HG02623 (cell line): ENCODE results near the gene OR4D1.
"Not testable (repeated sequence)": the region's sequence is repeated elsewhere in the genome, so short reads cannot be mapped to it uniquely, and the experiment has no call there.

Experiments
- ATAC-seq: cut with Tn5 transposase; IDR thresholded peaks from one replicate; pipeline ENCODE4 v1.9.1; 2021; ENCODE audit warnings: moderate library complexity; ENCODE audit not compliant: unreplicated experiment

The OR4D1 gene

DNA sequence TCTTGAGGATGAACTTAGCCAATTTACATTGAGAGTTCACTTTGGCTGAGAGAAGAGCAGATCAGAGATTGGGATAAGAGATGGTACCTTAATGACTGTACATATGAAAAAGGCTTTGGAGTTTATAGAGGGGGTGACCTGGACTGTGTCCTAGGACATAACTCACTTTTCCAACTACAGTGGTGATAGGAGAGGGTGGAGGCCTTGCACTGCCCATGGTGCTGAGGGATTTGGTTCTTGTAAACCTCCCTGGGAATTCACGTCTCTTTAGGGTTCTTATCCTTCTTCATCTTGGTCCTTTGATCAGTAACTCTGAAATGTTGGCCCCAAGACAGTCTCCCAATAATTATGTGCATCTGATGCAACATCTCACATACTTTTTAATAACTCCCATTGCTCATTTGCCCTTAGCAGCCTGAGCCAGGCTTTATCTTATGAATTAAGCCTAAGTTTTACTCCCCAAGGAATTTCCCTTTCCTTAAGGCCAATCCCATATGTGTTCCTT is at the start of gene OR4D1:
Gene OR4D1, plus strand, starts transcription at position 455 of the 505 bp plus-strand sequence. CDS start 6,770 bp downstream, outside the sequence.
- ATAC-seq: no peak

DNA sequence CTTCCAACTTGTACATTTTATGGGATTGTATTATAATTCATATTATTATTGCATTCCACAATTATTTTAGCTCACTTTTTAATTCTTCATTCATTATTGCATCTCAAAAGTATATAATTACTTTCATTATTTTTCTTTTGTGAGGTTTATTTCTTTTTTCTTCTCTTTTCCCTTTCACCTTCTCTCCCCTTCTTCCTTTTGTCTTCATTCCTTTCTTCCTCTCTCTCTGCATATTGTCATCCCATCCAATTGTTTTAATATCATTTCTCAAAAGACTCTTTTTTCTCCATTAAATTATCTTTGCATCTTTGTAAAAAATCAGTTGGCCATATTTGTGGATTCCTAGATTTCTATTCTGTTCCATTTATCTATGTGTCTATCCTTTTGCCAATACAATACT is 47.7 kb upstream of the OR4D1 start:
- ATAC-seq: no peak

DNA sequence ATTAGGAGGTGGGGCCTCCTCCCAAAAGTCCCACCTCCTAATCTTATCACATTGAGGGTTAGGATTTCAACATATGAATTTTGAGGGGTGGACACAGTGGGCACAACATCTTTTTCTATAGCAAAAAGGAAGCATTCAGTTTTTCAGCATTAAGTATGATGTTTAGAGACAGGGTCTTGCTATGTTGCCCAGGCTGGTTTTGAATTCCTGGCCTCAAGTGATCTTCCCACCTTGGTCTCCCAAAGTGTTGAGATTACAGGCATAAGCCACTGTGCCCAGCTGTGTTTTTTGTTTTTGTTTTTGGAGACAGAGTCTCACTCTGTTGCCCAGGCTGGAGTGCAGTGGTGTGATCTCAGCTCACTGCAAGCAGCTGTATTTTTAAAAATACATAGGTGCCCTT is 46.3 kb upstream of the OR4D1 start:
- ATAC-seq: not testable (repeated sequence)

DNA sequence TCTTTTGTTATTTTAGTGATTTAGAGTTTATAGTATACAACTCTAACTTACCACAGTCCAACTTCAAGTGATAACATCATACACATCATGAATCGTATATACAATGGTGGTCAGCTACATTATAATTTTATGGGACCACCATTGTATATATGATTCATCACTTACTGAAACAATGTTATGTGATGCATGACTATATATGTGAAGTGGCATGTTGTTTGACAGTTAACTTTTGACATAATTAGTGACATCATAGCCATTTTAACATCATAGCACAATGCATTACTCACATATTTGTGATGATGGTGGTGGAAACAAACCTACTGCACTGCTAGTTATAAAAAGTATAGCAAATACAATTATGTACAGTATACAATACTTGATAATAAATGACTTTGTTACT is 43.1 kb upstream of the OR4D1 start:
- no peak for ATAC-seq

DNA sequence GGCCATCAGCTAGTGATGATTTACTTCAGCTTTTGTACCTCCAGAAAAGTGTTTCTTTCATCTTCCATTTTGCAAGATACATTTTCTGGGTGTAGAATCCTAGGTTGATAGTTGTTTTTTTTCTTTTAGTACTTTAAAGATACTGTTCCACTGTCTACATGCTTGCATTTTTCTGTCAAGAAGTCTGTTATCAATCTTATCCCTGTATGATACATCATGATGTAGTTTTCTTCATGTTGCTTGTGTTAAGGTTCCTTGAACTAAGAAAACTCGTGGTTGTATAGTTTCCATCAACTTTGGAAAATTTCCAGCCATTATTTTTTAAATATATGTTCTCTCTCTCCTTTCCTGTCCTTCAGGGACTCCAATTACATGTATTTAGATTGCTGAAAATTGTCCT is 40.9 kb upstream of the OR4D1 start:
- no peak for ATAC-seq

DNA sequence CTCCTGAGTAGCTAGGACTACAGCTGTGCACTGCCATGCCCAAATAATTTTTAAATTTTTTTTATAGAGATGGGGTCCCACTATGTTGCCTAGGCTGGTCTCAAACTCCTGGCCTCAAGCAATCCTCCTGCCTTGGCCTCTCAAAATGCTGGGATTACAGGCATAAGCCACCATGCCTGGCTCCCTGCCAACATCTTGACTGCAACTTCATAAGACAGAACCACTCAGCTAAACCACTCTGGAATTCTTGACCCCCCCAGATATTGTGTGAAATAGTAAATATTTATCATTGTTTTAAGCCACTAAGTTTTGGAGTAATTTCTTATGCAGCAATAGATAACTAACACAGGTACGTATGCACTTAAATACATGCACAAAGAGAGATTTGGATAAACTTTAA is 39.0 kb upstream of the OR4D1 start:
- no peak for ATAC-seq

DNA sequence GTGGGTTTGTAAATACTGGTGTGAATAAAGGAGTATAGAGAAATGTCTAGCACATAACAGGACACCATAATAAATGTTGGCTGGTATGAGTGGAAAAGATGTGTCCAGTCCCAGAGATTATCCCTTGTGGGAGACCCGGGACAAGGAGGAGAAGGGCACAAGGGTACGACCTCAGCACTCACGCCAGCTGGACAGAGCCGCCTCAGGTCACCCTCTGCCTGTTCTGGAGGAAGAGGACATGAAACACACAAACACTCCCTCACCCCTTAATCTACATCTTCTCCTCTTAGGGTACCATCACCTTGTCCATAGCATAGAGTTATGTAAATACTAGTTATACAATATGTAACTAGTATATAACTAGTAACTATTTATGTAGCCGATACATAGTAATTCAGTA is 38.2 kb upstream of the OR4D1 start:
- ATAC-seq: no peak

DNA sequence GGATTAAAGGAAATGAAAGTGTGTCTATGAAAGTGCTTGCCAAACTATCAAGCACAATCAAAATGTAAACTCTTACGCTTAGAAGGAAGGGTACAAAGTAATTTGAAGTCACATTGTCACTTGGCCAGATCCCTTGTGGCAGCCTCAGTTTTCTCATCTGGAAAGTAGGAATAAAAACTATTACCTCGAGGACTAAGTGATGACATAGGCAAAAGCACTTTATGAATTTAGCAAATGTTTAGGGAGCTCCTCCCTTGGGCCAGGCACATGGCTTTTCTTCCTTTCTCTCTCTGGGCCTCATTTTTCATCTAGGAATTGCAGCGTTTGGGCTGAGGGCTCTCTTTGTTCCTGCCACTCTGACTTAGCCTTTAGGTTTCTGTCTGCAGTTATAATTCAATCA is 36.5 kb upstream of the OR4D1 start:
- no peak for ATAC-seq

DNA sequence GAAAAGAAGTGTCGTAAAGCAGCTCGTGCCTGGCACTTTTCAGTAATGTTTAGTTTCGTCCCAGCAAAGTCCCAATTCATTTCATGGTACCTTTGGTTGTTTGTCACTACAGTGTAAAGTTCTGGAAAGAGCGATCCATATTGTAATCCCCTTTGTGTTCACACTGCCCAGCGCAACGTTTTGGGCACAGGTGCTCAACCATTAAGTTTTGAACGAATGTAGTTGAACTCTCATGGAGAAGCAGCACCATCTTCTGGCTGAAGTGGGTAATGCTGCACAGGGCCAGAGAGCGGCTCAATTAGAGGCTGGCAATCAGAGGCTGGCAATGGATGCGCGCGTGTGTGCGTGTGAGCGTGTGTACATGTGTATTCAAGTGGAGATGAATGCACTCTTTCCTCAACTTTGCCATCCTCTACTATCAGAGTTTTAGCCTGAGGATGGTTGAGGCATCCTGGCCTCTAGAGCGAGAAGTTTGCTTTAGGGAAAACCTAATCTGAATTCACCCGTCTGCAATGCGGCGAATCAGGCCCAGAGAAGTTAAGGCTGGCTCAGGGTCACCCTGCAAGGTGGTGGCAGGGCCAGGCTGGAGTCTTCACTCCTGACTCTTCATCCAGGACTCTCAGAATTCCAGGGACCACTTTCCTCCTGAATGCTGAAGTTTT is 35.1 kb upstream of the OR4D1 start:
- ATAC-seq: no peak

DNA sequence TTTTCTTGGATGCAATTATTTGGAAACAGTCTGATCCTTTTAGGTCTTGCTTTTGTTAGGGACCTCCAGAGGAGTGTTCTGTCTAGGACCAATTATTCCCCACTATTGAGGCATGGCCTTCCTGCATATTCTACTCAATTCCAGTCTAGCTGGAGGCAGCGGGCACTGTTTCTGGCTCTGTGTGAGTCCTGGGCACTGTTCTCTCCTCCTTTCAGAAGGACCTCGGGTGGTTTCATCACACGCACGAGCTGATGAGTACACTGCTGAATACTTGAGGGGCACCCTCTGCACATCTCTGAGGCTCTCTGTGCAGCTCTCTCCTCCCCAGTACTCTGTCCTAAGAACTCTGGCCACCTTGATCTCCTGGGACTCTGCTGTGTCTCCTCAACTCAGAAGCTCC is 34.2 kb upstream of the OR4D1 start:
- no peak for ATAC-seq

DNA sequence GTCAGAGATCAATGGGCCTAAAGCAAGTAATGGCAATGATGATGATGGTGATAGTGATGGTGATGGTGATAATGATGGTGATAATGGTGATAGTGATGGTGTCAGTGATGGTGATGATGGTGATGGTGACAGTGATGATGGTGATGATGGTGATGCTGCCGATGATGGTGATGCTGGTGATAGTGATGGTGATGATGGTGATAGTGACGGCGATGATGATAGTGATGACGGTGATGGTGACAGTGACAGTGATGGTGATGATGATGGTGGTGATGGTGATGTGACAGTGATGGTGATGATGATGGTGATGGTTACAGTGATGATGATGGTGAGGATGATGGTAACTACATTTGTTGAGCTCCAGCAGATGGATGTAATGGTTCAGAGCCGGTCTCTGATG is 30.8 kb upstream of the OR4D1 start:
- ATAC-seq: no peak

DNA sequence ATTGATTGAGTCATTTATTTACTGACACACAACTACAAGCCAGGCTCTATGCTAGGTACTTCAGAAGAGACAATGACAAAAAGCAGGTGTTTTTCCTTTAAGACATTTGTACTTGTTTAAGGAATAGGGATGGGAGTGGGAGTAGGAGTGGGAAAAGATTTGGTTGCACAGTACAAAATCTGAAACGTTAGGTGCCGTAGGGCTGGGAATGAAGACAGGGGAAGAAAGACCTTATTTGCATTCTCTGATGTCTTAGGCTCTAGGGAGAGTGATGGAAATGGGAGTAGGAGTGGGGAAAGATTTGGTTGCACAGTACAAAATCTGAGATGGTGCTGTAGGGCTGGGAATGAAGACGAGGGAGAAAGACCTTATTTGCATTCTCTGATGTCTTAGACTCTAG is 28.7 kb upstream of the OR4D1 start:
- ATAC-seq: no peak

DNA sequence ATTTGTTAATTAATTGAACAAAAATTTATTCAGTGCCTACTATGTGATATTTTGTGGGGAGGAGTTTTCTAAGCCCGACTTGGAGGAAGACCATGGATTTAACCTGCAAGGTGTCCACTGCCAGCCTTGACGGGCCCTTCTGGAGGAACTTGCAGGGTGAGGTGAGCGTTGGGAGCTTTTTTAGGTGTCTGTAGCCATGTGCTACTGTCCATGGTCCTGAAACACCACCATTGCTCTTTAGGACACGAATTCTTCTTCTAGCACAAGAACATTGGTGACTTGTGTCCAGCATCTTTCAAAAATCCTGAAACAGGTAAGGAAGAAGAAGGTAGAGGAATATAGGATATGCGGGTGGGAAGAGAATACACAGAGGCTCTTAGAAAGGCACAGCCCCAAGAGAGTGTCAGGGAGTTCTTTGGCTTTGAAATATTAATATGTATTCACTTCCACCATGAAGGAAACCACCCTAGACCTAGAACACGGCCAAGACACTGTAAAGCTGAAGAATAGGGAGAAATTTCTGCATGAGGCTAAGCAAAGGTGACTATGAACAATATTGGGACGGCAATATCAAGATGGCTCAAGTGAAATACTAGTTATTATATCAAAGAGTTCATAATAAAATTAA is 27.9 kb upstream of the OR4D1 start:
- ATAC-seq: no peak

DNA sequence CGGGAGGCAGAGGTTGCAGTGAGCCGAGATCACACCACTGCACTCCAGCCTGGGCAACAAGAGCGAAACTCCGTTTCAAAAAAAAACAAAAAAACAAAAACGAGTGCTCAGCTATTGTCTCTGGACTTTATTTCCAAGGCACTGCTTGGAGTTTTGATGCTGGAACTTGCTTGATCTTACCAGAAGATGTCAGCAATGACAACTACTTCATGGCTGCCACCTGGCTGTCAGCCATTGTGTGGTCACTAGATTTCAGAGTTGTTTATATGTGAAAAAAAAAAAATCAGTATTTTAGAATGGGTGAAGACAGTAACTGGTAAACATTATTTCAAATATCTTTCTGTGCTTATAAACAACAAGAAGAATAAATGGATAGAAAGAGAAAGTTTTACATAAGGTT is 26.3 kb upstream of the OR4D1 start:
- ATAC-seq: no peak

DNA sequence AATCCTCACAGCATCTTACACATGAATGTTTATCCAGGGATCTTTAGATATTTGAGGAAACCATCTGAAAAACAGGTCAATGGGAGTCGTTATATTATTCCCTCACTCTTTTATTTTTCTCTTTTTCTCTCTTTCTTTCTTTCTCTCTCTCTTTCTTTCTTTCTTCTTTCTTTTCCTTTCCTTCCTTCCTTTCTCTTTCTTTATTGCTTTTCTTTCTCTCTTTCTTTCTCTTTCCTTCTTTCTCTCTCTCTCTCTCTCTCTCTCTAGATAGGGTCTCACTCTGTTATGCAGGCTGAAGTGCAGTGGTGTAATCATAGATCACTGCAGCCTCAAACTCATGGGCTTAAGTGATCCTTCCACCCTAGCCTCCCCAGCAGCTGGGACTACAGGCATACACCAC is 20.3 kb upstream of the OR4D1 start:
- no peak for ATAC-seq

DNA sequence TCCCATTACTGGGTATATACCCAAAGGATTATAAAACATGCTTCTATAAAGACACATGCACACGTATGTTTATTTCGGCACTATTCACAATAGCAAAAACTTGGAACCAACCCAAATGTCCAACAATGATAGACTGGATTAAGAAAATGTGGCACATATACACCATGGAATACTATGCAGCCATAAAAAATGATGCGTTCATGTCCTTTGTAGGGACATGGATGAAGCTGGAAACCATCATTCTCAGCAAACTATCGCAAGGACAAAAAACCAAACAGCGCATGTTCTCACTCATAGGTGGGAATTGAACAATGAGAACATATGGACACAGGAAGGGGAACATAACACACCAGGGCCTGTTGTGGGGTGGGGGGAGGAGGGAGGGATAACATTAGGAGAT is 15.5 kb upstream of the OR4D1 start:
- not testable (repeated sequence) for ATAC-seq

DNA sequence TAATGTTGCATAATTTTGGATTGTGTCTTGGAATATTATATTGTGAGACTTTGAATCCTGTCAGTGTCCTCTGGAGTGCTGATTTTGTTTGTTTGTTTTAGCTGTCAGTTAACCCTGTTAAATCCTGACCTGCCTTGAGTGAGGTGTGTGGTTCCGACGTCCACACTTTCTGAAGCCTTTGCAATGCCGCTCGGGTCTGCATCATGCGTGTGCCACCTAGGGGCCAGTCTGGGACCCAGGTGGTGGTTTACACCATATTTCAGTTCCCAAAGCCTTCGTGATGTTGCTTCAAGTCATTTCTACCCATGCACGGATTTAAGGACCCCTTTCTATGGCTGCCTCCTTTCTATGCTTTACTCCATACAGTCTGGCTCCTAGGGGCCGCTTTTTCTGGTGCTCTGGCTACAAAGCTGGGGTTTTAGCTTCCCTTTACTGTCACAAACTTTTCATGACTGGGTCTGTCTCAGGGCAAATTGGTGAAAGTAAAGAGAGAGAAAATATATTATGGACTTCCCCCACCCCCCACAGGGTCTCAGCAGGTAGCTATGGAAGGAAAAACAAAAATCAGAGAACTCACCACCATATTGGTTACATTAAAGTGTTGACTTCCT is 11.4 kb upstream of the OR4D1 start:
- ATAC-seq: no peak

DNA sequence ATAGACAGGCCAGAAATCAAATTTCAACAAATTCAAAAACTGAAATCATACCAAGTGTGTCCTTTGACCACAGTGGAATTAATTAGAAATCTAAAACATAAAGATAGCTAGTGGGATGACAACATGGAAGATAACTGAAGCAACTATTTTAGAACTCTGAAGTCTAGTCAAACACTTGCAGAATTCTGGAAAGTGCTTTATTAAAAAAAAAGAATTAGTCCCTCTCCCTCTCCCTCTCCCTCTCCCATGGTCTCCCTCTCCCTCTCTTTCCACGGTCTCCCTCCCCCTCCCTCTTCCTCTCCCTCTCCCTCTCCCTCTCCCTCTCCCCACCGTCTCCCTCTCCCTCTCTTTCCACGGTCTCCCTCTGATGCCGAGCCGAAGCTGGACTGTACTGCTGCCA is 6.7 kb upstream of the OR4D1 start:
- ATAC-seq: no peak

DNA sequence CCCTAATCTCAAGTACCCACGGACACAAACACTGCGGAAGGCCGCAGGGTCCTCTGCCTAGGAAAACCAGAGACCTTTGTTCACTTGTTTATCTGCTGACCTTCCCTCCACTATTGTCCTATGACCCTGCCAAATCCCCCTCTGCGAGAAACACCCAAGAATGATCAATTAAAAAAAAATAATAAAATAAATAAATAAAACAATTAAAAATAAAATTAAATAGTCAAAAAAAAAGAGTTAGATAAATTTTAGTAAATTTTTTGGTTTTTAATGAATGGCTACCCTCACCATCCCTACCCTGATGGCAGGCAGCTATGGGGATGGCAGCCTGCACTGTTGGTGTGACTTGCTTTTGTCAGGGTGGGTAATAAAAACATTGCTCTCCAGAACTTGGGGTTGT is 4.8 kb upstream of the OR4D1 start:
- not testable (repeated sequence) for ATAC-seq

DNA sequence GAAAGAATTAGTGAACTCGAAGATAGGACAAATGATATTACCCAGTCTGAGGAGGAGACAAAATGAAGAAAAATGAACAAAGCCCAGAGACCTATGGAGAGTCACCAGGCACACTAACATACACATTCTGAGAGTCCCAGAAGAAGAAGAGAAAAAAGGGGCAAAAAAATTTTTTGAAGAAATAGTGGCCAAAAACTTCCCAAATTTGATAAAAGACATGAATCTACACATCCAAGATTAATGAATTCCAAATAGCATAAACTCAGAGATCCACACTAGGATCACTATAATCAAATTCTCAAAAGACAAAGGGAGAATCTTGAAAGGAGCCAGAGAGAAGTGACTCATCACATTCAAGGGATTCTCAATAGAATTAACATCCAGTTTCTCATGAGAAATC is 3.4 kb upstream of the OR4D1 start:
- no peak for ATAC-seq

DNA sequence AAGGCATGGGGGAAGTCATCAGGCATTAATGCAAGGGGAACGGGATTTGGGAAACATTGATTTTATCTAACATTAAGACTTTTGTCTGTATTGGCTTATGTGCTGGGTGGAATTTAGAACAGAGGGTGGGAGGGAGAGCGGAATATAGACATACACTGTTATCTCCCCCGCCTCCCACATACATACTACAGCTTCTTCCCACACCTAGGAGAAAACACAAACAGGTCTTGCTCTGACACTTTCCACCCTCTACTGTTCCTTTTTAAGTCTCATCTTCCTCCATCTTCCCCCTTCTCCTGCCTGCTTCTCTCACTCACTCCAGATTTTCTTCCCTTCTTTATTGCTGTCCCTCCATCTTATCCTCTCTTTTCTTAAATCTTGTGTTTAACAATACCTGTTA is 425 bp downstream of the OR4D1 start:
- no peak for ATAC-seq

DNA sequence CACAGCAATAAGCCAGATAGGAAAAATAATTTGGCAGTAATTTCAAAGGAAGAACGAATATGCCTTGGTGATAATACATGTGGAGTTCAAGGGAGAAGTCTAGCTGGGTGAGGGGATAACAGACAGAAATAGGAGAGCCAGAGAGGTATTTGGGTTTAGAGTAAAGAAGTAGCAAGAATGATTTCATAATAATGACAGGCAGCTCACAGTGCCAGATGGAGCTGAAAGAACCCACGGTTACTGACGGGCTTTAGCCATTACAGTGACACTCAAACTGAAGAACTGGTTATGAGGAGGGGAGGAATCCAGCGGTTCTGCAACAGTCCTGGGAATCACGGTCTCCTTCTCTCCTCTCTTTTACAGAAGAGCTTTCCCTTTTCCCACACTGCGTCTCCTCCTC is 2.2 kb downstream of the OR4D1 start:
- no peak for ATAC-seq
